ENCODE data around the gene PHTF1.

DNA sequence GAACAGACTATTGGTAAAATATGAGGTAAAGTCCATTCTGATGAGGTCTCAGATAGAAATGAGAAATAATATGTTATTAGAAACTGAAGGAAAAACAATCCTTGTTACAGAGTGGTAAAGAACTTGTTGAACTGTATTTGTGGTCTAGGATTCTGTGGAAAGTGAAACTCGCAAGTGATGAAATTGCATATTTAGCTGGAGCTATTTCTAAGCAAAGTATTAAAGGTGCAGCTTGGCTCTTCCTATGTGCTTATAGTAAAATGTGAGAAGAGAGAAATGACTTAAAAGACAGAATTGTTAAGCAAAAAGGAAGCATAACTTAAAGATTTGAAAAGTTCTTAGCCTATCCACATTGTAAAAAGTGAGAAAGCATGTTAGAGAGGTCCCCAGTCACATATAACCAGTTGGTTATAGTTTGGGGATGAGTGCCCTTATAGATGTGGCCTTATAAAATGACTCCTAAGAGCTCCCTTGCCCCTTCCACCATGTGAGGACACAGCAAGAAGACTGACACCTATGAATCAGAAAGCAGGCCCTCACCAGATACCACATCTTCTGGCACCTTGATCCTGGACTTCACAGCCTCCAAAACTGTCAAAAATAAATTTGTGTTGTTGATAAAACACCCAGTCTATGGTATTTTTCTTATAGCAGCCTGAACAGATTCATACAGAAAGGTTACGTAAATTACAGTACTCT, 24.8 kb downstream of the PHTF1 start:
- TF ChIP-seq EZH2 (IDR thresholded peaks at IDR 0.05; ENCODE audit: low read length) = no peak
- TF ChIP-seq, protein P1, sequence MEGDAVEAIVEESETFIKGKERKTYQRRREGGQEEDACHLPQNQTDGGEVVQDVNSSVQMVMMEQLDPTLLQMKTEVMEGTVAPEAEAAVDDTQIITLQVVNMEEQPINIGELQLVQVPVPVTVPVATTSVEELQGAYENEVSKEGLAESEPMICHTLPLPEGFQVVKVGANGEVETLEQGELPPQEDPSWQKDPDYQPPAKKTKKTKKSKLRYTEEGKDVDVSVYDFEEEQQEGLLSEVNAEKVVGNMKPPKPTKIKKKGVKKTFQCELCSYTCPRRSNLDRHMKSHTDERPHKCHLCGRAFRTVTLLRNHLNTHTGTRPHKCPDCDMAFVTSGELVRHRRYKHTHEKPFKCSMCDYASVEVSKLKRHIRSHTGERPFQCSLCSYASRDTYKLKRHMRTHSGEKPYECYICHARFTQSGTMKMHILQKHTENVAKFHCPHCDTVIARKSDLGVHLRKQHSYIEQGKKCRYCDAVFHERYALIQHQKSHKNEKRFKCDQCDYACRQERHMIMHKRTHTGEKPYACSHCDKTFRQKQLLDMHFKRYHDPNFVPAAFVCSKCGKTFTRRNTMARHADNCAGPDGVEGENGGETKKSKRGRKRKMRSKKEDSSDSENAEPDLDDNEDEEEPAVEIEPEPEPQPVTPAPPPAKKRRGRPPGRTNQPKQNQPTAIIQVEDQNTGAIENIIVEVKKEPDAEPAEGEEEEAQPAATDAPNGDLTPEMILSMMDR (optimal IDR thresholded peaks at IDR 0.05 in 1 of 3, IDR thresholded peaks at IDR 0.05 in 1 of 3, conservative IDR thresholded peaks at IDR 0.05 in 1 of 3; ENCODE audit: extremely low read depth in 1 of 3, insufficient read depth in 2 of 3, low read length in 3 of 3) = no peak

All from keratinocyte (primary cell).